Suprapubic skin (tissue), 4 donors: ENCODE results near the gene SLC26A2. TPM values are rescaled to one million over a fixed set of nuclear protein-coding genes. Genes with fewer than 3 reads are reported as not detected.

Experiments
- DNase-seq, 2 donors: peaks; one replicate each; pipeline ENCODE4 v3.0.0-alpha.2; 2019; ENCODE audit warnings: low spot score in 2 of 2
- H3K27ac ChIP-seq: fragments of 200-600 bp; sonication (generic); one replicate; pipeline ENCODE4 v1.5.1; 2019
- H3K27me3 ChIP-seq: fragments of 200-600 bp; sonication (generic); one replicate; pipeline ENCODE4 v1.5.1; 2019
- H3K36me3 ChIP-seq: fragments of 200-600 bp; sonication (generic); one replicate; pipeline ENCODE4 v1.5.1; 2019
- H3K4me1 ChIP-seq: fragments of 200-600 bp; sonication (generic); one replicate; pipeline ENCODE4 v1.5.1; 2019
- H3K4me3 ChIP-seq: fragments of 200-600 bp; sonication (generic); one replicate; pipeline ENCODE4 v1.5.1; 2019; ENCODE audit warnings: mild to moderate bottlenecking
- H3K9me3 ChIP-seq: fragments of 200-600 bp; sonication (generic); one replicate; pipeline ENCODE4 v1.5.1; 2019
- EP300 ChIP-seq: sonication (generic); formaldehyde crosslinking; IDR thresholded peaks from one replicate; pipeline ENCODE4 v1.6.1; 2017; ENCODE audit warnings: antibody characterized with exemption
- POLR2A ChIP-seq, 2 donors: fragments of 450-650 bp; IDR thresholded peaks; one replicate each; pipeline ENCODE4 v1.6.1; 2017; ENCODE audit warnings: antibody characterized with exemption in 2 of 2, mild to moderate bottlenecking in 2 of 2, moderate library complexity in 2 of 2
- POLR2AphosphoS5 ChIP-seq, 3 donors: sonication (generic); formaldehyde crosslinking; IDR thresholded peaks; one replicate each; pipeline ENCODE4 v1.6.1; 2017; ENCODE audit warnings: antibody characterized with exemption in 3 of 3
- WGBS: methylation state at CpG from one replicate; pipeline ENCODE4 v1.1.5; 2018; 5-methylcytosine and 5-hydroxymethylcytosine counted together
- total RNA-seq, 4 donors: library from RNA; depleted of rRNA; stranded (reverse); fragments of >200 nt; gene quantifications; one replicate each; pipeline ENCODE4 v1.1.0, GENCODE V29; 2016
- TF ChIP-seq, protein P1 (sequence below), 2 donors: fragments of 200-600 bp in 1 of 2; fragments of 450-650 bp in 1 of 2; sonication (generic) in 1 of 2; IDR thresholded peaks; one replicate each; pipeline ENCODE4 v1.5.1; 2016 to 2019; ENCODE audit warnings: antibody characterized with exemption in 2 of 2, mild to moderate bottlenecking in 1 of 2, moderate library complexity in 1 of 2

SLC26A2 gene
- total RNA-seq, 4 donors from 2014 or later, result 29.9 to 62.2 (median 46.0) TPM

DNA sequence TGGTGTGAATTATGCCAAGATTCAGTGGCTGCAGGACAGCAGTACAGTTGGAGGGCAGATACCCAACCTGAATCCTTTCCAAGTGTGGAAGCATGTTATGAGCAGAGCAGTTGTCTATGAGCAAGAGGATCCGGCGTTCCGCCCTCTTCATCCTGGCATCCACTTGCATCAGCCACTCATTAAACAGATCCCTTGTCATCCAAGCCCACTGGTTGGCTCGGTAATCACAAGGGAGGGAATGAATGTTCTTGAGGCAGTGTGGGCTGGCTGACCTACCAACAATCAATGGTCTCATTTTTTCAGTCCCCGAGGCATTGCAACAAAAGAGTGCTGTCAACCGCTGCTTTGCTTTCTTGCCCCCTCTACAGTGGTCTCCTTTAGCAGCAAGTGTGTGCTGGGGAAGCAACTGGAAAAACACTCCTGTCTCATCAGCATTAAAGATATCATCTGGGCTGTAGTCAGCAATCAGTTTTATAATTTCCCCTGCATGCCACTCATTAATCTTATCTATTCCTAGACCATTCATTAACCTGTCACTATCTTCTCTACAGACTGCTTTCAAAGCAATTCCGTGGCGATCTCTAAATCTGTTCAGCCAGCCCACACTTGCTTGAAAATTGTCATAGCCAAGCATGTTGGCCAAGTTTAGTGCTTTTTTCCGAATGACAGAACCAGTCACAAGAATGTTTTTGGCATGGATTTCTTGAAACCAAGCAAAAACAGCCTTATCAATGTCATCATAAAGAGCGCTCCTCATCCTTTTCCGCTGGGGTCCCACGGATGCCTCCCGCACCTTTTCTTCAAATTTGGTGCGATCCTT, 35.0 kb downstream of the SLC26A2 start:
- peaks cover 15% of the 10 kb centered on the region for H3K36me3 ChIP-seq
- peak overlapping the region; percentile 3 for H3K27ac ChIP-seq
- H3K9me3 ChIP-seq, result no peaks in the 10 kb centered on the region
- H3K4me1 ChIP-seq, result peaks cover 18% of the 10 kb centered on the region
- WGBS, result 57% methylated on average over 14 of the region's 14 CpGs
- no peak for DNase-seq
- TF ChIP-seq POLR2A (IDR thresholded peaks at IDR 0.05) (no peak), POLR2AphosphoS5 (IDR thresholded peaks at IDR 0.05) (no peak), EP300 (no peak)
- TF ChIP-seq, protein P1, sequence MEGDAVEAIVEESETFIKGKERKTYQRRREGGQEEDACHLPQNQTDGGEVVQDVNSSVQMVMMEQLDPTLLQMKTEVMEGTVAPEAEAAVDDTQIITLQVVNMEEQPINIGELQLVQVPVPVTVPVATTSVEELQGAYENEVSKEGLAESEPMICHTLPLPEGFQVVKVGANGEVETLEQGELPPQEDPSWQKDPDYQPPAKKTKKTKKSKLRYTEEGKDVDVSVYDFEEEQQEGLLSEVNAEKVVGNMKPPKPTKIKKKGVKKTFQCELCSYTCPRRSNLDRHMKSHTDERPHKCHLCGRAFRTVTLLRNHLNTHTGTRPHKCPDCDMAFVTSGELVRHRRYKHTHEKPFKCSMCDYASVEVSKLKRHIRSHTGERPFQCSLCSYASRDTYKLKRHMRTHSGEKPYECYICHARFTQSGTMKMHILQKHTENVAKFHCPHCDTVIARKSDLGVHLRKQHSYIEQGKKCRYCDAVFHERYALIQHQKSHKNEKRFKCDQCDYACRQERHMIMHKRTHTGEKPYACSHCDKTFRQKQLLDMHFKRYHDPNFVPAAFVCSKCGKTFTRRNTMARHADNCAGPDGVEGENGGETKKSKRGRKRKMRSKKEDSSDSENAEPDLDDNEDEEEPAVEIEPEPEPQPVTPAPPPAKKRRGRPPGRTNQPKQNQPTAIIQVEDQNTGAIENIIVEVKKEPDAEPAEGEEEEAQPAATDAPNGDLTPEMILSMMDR (IDR thresholded peaks at IDR 0.05), result no peak
- no peak overlapping the region for H3K4me3 ChIP-seq
- no peaks in the 10 kb centered on the region for H3K27me3 ChIP-seq

DNA sequence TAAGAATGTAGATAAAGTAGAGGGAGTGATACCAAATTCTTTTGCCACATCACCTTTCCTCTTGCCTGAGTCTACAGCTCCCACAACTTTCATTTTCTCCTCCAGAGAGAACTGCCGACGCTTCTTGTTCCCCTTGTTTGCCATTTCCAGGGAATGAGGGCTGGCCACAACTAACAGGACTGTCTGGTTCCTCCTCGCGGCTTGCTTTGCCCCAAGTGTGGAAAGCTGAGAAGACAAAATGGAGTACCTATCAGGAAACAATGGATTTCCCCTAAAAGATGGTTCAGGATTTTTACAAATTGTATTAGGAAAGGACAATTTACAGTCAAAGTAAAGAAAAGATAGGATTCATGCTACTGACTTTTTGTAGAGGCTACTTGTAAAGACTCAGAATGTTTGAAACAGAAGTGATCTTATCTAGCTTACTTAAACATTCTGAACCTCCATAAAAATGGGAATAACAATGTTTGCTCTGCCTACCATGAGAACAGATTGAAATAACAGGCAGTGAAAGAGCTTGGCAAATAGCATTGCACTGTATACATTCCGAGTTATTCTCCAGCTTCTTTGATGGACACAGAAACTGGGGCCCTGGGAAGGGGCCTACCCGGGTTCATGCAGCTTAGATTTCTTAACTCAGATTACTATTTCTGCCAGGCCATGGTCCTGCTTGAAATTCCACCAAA, 35.8 kb downstream of the SLC26A2 start:
- WGBS, result 66% methylated on average over 6 of the region's 6 CpGs
- no peak for DNase-seq
- H3K4me3 ChIP-seq, result no peak overlapping the region

DNA sequence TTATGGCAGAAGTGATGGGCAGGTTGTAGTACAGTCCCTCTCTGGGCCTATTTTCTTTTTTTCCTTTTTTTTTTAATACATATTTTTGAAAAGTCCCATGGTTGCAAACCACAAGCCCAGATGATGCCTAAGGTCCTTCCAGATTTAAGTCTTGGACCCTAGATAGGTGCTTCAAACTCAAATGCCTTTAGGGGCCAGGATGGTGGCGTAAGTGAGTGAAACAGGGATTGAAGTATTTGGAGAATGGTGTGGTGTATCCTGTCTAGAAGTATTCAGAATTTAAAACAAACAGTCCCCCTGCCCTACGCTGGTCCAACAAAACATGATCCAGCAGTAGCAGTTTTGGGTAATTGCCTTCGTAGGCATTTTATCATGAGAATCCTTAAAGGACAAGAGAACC, 37.7 kb downstream of the SLC26A2 start:
- no peak overlapping the region for H3K27ac ChIP-seq
- H3K4me1 ChIP-seq, result peaks cover 38% of the 10 kb centered on the region
- no peaks in the 10 kb centered on the region for H3K9me3 ChIP-seq
- no peak for DNase-seq
- 97% methylated on average over 3 of the region's 3 CpGs for WGBS
- TF ChIP-seq POLR2A (IDR thresholded peaks at IDR 0.05), result no peak
- TF ChIP-seq EP300, result no peak
- TF ChIP-seq, protein P1 (IDR thresholded peaks at IDR 0.05), result no peak
- TF ChIP-seq POLR2AphosphoS5 (IDR thresholded peaks at IDR 0.05), result no peak
- H3K36me3 ChIP-seq, result peaks cover 15% of the 10 kb centered on the region
- no peak overlapping the region for H3K4me3 ChIP-seq
- H3K27me3 ChIP-seq, result no peaks in the 10 kb centered on the region

More for the DNA sequence above, 35.8 kb downstream of the SLC26A2 start:
- TF ChIP-seq POLR2A (IDR thresholded peaks at IDR 0.05) (no peak), EP300 (no peak), POLR2AphosphoS5 (IDR thresholded peaks at IDR 0.05) (no peak)
- TF ChIP-seq, protein P1 (IDR thresholded peaks at IDR 0.05), result no peak
- peaks cover 20% of the 10 kb centered on the region for H3K4me1 ChIP-seq
- no peaks in the 10 kb centered on the region for H3K9me3 ChIP-seq
- peak overlapping the region; percentile 3 for H3K27ac ChIP-seq
- peaks cover 15% of the 10 kb centered on the region for H3K36me3 ChIP-seq
- no peaks in the 10 kb centered on the region for H3K27me3 ChIP-seq

DNA sequence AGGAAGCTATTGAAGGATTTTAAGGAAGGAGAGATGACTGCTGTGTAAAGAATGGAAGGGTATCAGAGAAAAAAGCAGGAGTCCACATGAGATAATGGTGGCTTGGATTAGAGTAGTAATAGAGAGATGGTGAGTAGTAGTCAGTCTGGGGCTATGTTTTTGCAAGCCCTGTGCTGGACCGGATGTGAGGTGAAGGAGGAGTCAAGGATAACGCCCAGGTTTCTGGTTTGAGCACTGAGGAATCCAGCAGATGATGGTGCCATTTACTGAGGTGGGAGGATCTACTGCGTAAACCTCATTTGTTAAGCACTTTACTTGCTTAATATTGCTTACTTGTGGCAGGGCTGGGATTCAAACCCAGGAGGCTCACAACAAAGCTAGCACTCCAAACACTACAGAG, 38.8 kb downstream of the SLC26A2 start:
- Histone ChIP-seq H3K27ac (peak overlapping the region; percentile 95), H3K27me3 (no peaks in the 10 kb centered on the region), H3K36me3 (peaks cover 13% of the 10 kb centered on the region), H3K4me1 (peaks cover 44% of the 10 kb centered on the region), H3K9me3 (no peaks in the 10 kb centered on the region), H3K4me3 (peak overlapping the region; percentile 89)
- no peak for DNase-seq
- 44% methylated on average over 3 of the region's 3 CpGs for WGBS
- TF ChIP-seq POLR2A (IDR thresholded peaks at IDR 0.05), result no peak

DNA sequence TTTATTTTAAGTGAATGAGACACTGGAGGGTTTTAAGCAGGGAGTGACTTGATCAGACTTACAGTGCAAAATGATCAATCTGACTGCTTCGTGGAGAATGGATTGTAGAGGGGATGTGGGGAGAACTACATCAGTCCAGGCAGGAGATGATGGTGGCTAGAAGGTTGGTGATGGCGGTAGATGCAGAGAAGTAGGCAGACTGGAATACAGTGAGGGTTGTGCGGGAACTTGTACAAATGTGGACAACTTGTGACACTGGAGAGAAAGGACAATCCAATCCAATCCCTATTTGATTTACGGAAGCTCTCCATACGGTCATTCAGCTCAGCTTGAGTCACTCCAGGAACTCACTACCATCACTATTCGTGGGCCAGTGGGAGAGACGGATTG, 39.3 kb downstream of the SLC26A2 start:
- H3K9me3 ChIP-seq, result no peaks in the 10 kb centered on the region
- peak overlapping the region; percentile 89 for H3K4me3 ChIP-seq
- no peaks in the 10 kb centered on the region for H3K27me3 ChIP-seq
- DNase-seq, result no peak
- peaks cover 16% of the 10 kb centered on the region for H3K36me3 ChIP-seq
- H3K4me1 ChIP-seq, result peaks cover 44% of the 10 kb centered on the region
- peak overlapping the region; percentile 95 for H3K27ac ChIP-seq
- WGBS, result 19% methylated on average over 7 of the region's 7 CpGs
- TF ChIP-seq EP300 (no peak), POLR2AphosphoS5 (IDR thresholded peaks at IDR 0.05) (no peak), POLR2A (IDR thresholded peaks at IDR 0.05) (no peak)
- TF ChIP-seq, protein P1 (IDR thresholded peaks at IDR 0.05), result no peak
